ENCODE measurements around the gene IL18BP. TPM values are rescaled to one million over a fixed set of nuclear protein-coding genes. Genes with fewer than 3 reads are reported as not detected.

Gene IL18BP
- total RNA-seq, 1 experiment from 2014 or later = 12.4 TPM

DNA sequence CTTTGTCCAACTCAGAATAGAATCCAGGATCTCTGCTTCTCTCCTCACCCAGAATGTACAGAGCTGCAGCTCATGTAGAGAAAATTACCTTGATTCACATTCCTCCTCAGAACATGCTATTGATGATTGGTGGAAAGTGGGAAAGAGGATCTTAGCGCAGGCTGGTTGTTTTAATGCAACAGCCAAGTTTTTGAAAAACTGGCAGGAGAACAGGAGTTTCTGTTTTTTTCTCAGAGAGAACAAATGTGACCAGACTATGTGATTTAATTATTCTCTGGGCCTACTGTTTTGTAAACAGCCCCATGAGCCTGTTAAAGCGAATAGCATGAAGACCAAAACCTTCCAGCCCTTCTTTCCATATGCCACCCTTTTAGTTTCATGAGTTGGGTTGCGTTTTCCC is 19.1 kb upstream of the IL18BP start:
- Mint-ChIP-seq H3K4me3 (ENCODE audit: low read depth, unreplicated experiment) (no peak overlapping the region), H3K27ac (ENCODE audit: unreplicated experiment) (no peak overlapping the region), H3K4me1 (ENCODE audit: low read depth, unreplicated experiment) (no peaks in the 10 kb centered on the region), H3K9me3 (ENCODE audit: low read depth, unreplicated experiment) (no peaks in the 10 kb centered on the region), H3K27me3 (ENCODE audit: unreplicated experiment) (no peaks in the 10 kb centered on the region), H3K36me3 (ENCODE audit: insufficient read depth, unreplicated experiment) (peaks cover 7% of the 10 kb centered on the region)
- CTCF ChIA-PET = no interaction called here
- TF ChIP-seq, protein P1, sequence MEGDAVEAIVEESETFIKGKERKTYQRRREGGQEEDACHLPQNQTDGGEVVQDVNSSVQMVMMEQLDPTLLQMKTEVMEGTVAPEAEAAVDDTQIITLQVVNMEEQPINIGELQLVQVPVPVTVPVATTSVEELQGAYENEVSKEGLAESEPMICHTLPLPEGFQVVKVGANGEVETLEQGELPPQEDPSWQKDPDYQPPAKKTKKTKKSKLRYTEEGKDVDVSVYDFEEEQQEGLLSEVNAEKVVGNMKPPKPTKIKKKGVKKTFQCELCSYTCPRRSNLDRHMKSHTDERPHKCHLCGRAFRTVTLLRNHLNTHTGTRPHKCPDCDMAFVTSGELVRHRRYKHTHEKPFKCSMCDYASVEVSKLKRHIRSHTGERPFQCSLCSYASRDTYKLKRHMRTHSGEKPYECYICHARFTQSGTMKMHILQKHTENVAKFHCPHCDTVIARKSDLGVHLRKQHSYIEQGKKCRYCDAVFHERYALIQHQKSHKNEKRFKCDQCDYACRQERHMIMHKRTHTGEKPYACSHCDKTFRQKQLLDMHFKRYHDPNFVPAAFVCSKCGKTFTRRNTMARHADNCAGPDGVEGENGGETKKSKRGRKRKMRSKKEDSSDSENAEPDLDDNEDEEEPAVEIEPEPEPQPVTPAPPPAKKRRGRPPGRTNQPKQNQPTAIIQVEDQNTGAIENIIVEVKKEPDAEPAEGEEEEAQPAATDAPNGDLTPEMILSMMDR (IDR thresholded peaks at IDR 0.05; ENCODE audit: unreplicated experiment) = no peak
- no TSS peak for BruUV-seq (replicated peaks)
- intact Hi-C loops (cut with micrococcal nuclease; ENCODE audit: unreplicated experiment) = loop anchor here (5.0 kb wide), 1 partner anchor 453 kb away; the partner anchor contains the start of gene CLPB
- no peak for DNase-seq

DNA sequence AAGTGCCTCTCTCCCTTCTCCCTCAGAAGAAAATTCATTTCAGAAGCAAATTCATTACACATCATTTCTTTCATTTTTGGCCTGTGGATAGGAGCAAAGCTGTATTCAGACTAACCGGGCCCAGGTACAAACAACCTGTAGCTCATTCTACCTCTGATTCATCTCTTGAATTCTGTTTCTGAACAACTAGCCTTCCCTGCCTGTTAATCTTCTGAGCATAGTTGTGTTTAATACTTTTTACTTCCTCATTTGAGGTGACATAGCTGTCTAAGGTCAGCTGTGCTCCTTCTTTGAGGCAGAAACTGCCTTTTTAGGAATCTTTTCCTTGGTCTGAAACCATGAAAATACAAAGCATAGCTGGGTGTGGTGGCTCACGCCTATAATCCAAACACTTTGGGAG is 12.6 kb upstream of the IL18BP start:
- no peak for DNase-seq
- Mint-ChIP-seq H3K4me3 (ENCODE audit: low read depth, unreplicated experiment) (no peak overlapping the region), H3K27ac (ENCODE audit: unreplicated experiment) (no peak overlapping the region), H3K4me1 (ENCODE audit: low read depth, unreplicated experiment) (no peaks in the 10 kb centered on the region), H3K27me3 (ENCODE audit: unreplicated experiment) (no peaks in the 10 kb centered on the region), H3K9me3 (ENCODE audit: low read depth, unreplicated experiment) (no peaks in the 10 kb centered on the region), H3K36me3 (ENCODE audit: insufficient read depth, unreplicated experiment) (no peaks in the 10 kb centered on the region)
- intact Hi-C loops (cut with micrococcal nuclease; ENCODE audit: unreplicated experiment) = no loop called here
- TF ChIP-seq, protein P1 (IDR thresholded peaks at IDR 0.05; ENCODE audit: unreplicated experiment) = no peak
- CTCF ChIA-PET = interaction anchor here (0.6 to 1.4 kb wide), 2 partner anchors 58 to 445 kb away, joined by 4 to 5 read pairs; no protein-coding TSS in a partner anchor
- BruUV-seq (replicated peaks) = no TSS peak

DNA sequence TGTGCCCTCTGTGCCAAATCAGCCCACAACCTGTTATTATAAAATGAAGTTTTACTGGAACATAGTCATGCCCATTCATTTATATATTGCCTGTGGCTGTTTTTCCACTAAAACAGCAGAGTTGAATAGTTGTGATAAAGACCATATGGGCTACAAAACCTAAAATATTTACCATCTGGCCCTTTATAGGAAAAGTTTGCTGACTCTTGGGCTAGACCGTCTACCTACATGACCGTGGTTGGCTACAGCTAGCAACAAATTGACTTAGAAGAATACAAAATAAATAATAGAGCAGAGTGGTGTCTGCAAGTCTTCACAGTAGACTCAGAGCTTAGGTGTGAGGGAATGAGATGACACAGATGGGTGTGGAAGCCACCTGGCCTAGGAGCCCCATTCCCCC is 11.2 kb upstream of the IL18BP start:
- H3K27ac Mint-ChIP-seq (ENCODE audit: unreplicated experiment) = no peak overlapping the region
- no peaks in the 10 kb centered on the region for H3K36me3 Mint-ChIP-seq (ENCODE audit: insufficient read depth, unreplicated experiment)
- no peak overlapping the region for H3K4me3 Mint-ChIP-seq (ENCODE audit: low read depth, unreplicated experiment)
- TF ChIP-seq, protein P1 (IDR thresholded peaks at IDR 0.05; ENCODE audit: unreplicated experiment) = no peak
- H3K4me1 Mint-ChIP-seq (ENCODE audit: low read depth, unreplicated experiment) = no peaks in the 10 kb centered on the region
- no TSS peak for BruUV-seq (replicated peaks)
- intact Hi-C loops (cut with micrococcal nuclease; ENCODE audit: unreplicated experiment) = no loop called here
- CTCF ChIA-PET = interaction anchor here (0.6 kb wide), 1 partner anchor 41 kb away, joined by 3 read pairs; no protein-coding TSS in a partner anchor
- no peaks in the 10 kb centered on the region for H3K27me3 Mint-ChIP-seq (ENCODE audit: unreplicated experiment)
- no peaks in the 10 kb centered on the region for H3K9me3 Mint-ChIP-seq (ENCODE audit: low read depth, unreplicated experiment)
- DNase-seq = no peak

DNA sequence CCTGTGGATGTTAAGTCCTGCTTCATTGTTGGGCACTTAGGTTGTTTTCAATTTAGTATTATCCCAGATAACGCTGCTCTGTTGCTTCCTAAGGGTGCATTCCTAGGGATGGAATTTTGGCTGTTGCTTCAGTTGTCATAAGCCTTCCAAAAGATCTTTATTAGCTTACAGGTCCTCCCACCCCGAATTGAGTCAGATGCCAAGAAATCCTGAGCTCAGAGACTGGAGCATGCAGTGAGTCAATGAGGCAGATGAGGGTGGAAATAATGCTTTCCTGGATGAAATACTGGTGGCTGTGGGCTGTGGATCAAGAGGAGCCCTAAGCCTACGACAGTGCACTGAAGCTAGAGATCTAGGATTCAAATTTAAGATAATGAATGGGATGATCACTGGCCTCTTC is 10.7 kb upstream of the IL18BP start:
- Mint-ChIP-seq H3K27ac (ENCODE audit: unreplicated experiment) (no peak overlapping the region), H3K4me1 (ENCODE audit: low read depth, unreplicated experiment) (no peaks in the 10 kb centered on the region), H3K9me3 (ENCODE audit: low read depth, unreplicated experiment) (no peaks in the 10 kb centered on the region), H3K4me3 (ENCODE audit: low read depth, unreplicated experiment) (no peak overlapping the region), H3K36me3 (ENCODE audit: insufficient read depth, unreplicated experiment) (no peaks in the 10 kb centered on the region), H3K27me3 (ENCODE audit: unreplicated experiment) (no peaks in the 10 kb centered on the region)
- CTCF ChIA-PET = interaction anchor here (0.6 kb wide), 2 partner anchors 41 to 53 kb away, joined by 3 to 4 read pairs; no protein-coding TSS in a partner anchor
- TF ChIP-seq, protein P1 (IDR thresholded peaks at IDR 0.05; ENCODE audit: unreplicated experiment) = no peak
- intact Hi-C loops (cut with micrococcal nuclease; ENCODE audit: unreplicated experiment) = no loop called here
- no peak for DNase-seq
- BruUV-seq (replicated peaks) = no TSS peak

All from Calu3 (cell line).